BLaER1 (cell line): ENCODE measurements around the gene DGAT2.

ENCODE experiments used
- H3K27ac ChIP-seq: shearing (Covaris generic); formaldehyde crosslinking; 2 replicates; pipeline ENCODE4 v1.8.1; 2022
- H3K27me3 ChIP-seq: shearing (Covaris generic); formaldehyde crosslinking; 2 replicates; pipeline ENCODE4 v1.8.1; 2022
- H3K36me3 ChIP-seq: shearing (Covaris generic); formaldehyde crosslinking; 2 replicates; pipeline ENCODE4 v1.8.1; 2022
- H3K4me1 ChIP-seq: shearing (Covaris generic); formaldehyde crosslinking; 2 replicates; pipeline ENCODE4 v1.8.1; 2022
- H3K4me2 ChIP-seq: shearing (Covaris generic); formaldehyde crosslinking; 2 replicates; pipeline ENCODE4 v1.8.1; 2022
- H3K4me3 ChIP-seq: shearing (Covaris generic); formaldehyde crosslinking; 2 replicates; pipeline ENCODE4 v1.8.1; 2022
- H3K9ac ChIP-seq: shearing (Covaris generic); formaldehyde crosslinking; 2 replicates; pipeline ENCODE4 v1.8.1; 2022
- H3K9me3 ChIP-seq: shearing (Covaris generic); formaldehyde crosslinking; 2 replicates; pipeline ENCODE4 v1.8.1; 2022
- H4K20me1 ChIP-seq: shearing (Covaris generic); formaldehyde crosslinking; 2 replicates; pipeline ENCODE4 v1.8.1; 2022
- Cebpa-rat ChIP-seq: shearing (Covaris generic); IDR thresholded peaks from 2 replicates; pipeline ENCODE4 v1.8.1; 2022

The DGAT2 gene

DNA sequence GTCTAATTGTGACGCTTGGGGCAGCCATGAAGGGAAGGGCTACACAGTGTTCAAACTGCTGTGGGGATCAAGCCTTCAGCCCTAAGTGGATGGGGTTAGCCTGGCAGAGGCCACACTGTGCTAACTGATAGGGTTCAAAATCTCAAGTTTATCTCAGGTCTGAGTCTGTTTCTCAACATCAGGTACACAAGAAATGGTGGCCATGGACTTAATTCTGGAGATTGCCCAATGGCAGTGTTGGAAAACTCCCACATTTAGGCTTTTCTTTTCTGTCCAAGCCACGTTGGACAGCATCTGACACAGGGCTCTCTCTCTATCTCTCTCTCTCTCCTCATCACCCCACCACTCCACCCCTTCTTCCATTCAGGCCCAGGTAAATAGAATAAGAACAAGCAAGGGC is 10.9 kb upstream of the DGAT2 start:
- H4K20me1 ChIP-seq = no peaks in the 10 kb centered on the region
- no peaks in the 10 kb centered on the region for H3K9me3 ChIP-seq
- no peaks in the 10 kb centered on the region for H3K36me3 ChIP-seq
- no peak for TF ChIP-seq Cebpa-rat
- no peak overlapping the region for H3K9ac ChIP-seq
- no peaks in the 10 kb centered on the region for H3K27me3 ChIP-seq
- H3K4me2 ChIP-seq = no peak overlapping the region
- no peak overlapping the region for H3K27ac ChIP-seq
- no peaks in the 10 kb centered on the region for H3K4me1 ChIP-seq
- no peak overlapping the region for H3K4me3 ChIP-seq

DNA sequence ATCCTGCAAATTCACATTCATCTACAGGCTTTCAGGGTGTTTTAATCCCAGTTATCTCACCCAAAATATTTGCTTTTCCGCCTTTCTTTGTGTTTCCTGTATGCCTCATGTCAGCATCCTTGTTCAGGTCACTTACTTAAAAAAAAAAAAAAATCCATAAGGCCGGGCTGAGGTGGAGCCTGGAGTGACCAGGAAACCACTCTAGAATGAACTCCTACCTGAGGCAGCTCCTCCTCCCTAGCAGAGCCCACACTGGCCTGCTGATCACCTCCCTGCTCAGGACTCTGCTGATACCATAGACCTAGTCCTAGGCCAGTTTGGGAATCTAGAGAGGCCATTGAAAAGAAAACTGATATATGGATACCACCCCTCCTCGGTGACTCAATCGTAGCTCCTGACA is 8.7 kb upstream of the DGAT2 start:
- H3K27ac ChIP-seq = no peak overlapping the region

DNA sequence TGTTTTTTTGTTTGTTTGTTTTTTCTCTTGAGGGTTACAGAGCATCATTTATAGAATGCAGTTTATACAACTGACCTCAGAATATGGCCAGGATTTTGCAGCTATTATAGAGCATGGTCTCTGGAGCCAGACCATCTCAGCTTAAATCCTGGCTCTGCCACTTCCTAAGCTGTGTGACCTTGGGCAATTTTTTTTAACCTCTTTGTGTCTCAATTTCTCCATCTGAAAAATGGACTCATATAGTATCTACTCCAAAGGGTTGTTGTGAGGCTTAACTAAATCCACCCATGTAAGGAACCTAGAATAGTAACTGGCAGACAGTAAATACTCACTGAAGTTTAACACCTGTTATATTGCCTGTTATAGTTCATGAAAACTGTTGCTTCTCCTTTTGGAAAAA is 8.3 kb upstream of the DGAT2 start:
- H3K27ac ChIP-seq = no peak overlapping the region
- TF ChIP-seq Cebpa-rat = no peak
- H3K4me3 ChIP-seq = no peak overlapping the region
- no peaks in the 10 kb centered on the region for H3K4me1 ChIP-seq
- no peaks in the 10 kb centered on the region for H3K9me3 ChIP-seq
- H3K36me3 ChIP-seq = no peaks in the 10 kb centered on the region
- H4K20me1 ChIP-seq = no peaks in the 10 kb centered on the region
- no peaks in the 10 kb centered on the region for H3K27me3 ChIP-seq
- H3K9ac ChIP-seq = no peak overlapping the region
- no peak overlapping the region for H3K4me2 ChIP-seq

More for the DNA sequence above, 8.7 kb upstream of the DGAT2 start:
- Histone ChIP-seq H3K36me3 (no peaks in the 10 kb centered on the region), H4K20me1 (no peaks in the 10 kb centered on the region), H3K4me2 (no peak overlapping the region), H3K9me3 (no peaks in the 10 kb centered on the region), H3K9ac (no peak overlapping the region), H3K4me3 (no peak overlapping the region), H3K4me1 (no peaks in the 10 kb centered on the region), H3K27me3 (no peaks in the 10 kb centered on the region)
- no peak for TF ChIP-seq Cebpa-rat

DNA sequence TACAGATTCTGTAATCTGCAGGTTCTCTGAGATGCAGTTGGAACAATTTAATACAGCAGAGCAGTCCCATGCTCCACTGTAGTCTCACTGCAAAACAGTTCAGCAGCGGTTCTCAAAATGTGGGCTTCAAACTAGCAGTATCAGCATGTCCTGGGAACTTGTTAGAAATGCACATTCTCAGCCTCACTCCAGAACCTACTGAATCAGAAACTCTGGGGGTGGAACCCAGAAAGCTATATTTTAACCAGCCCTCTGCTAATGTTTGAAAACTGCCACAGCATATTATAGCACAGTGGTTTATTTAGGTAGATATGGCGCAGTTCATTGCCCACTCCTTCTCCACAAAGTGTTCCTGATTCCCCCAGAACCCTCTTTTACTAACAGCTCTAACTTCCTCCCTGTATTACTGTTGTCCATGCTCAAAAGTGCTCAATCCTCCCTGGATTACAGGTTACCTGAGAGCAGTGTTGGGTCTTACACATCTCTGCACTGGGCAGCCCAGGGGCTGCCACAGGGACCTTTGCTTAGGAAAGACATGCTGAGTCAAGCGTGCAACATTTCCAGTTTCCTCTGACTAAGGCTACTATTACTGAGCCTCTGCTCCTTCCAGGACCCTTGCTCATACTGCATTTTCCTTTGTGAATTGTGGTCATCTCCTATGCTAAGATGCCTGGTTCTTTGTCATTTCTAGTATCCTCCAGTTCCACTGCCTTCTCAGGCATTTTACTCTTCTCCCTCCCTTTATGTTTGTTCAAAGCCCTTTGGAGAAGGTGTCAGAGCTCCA is 7.7 kb upstream of the DGAT2 start:
- no peak overlapping the region for H3K4me3 ChIP-seq
- no peaks in the 10 kb centered on the region for H3K27me3 ChIP-seq
- no peaks in the 10 kb centered on the region for H3K9me3 ChIP-seq
- H3K4me2 ChIP-seq = no peak overlapping the region
- H4K20me1 ChIP-seq = no peaks in the 10 kb centered on the region
- H3K27ac ChIP-seq = no peak overlapping the region
- no peak overlapping the region for H3K9ac ChIP-seq
- TF ChIP-seq Cebpa-rat = no peak
- no peaks in the 10 kb centered on the region for H3K4me1 ChIP-seq
- no peaks in the 10 kb centered on the region for H3K36me3 ChIP-seq

GRCh38 chr11:75762158-75762557 is 6.4 kb upstream of the DGAT2 start:
- Histone ChIP-seq H4K20me1 (no peaks in the 10 kb centered on the region), H3K27me3 (0 out of 2 replicates have a peak, but pooled peaks cover 2% of the 10 kb centered on the region), H3K4me2 (no peak overlapping the region), H3K36me3 (no peaks in the 10 kb centered on the region), H3K4me1 (no peaks in the 10 kb centered on the region), H3K9me3 (no peaks in the 10 kb centered on the region), H3K4me3 (no peak overlapping the region), H3K9ac (no peak overlapping the region), H3K27ac (no peak overlapping the region)
- no peak for TF ChIP-seq Cebpa-rat

DNA sequence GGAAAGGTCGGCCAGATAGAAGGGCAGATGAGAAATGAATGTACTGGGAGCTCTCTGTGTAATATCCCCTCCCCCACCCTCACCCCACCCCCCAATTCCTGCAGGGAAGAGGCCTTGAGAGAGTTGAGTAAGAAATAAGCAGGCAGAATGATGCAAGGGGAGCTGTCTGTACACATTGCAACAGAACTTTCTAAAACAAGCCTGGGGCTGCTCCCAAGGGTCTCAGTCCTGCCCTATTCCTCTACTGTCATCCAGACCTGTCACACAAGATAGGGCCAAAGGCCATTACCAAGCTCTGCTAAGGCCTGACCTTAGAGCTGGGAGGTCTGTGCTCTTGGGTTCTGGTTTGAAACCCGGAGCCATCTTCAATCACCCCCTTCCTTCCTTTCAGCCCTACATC is 5.7 kb upstream of the DGAT2 start:
- Histone ChIP-seq H3K4me2 (no peak overlapping the region), H4K20me1 (no peaks in the 10 kb centered on the region), H3K36me3 (no peaks in the 10 kb centered on the region), H3K9ac (no peak overlapping the region), H3K4me1 (peaks cover under 1% of the 10 kb centered on the region; the same call in 1 of the 2 replicates), H3K27me3 (peaks cover 9% of the 10 kb centered on the region), H3K4me3 (no peak overlapping the region), H3K9me3 (no peaks in the 10 kb centered on the region), H3K27ac (no peak overlapping the region)
- TF ChIP-seq Cebpa-rat = no peak

DNA sequence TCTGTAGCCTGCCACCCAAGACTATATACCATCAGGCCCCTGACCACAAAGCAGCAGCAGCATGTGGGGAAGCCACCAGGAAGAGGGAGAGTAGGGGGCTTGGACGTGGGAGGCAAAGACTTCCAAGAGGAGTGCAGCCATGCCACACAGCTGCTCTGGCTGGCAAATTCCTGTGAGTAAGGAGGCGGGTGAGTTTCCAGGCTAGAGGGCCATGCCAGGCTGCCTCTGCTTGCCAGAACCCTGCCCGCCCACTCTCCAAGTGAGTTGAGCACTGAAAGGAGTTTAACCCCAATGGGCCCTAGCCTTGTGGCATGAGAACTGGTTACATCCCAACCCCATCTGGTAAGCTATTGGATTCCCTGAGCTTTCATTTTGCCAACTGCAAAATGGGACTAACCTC is 4.7 kb upstream of the DGAT2 start:
- Histone ChIP-seq H3K27ac (no peak overlapping the region), H3K9me3 (peaks cover 3% of the 10 kb centered on the region; the same call in 1 of the 2 replicates), H3K4me2 (no peak overlapping the region), H4K20me1 (no peaks in the 10 kb centered on the region), H3K4me1 (peaks cover 10% of the 10 kb centered on the region), H3K4me3 (no peak overlapping the region), H3K9ac (no peak overlapping the region), H3K36me3 (no peaks in the 10 kb centered on the region), H3K27me3 (peaks cover 19% of the 10 kb centered on the region)
- TF ChIP-seq Cebpa-rat = no peak

DNA sequence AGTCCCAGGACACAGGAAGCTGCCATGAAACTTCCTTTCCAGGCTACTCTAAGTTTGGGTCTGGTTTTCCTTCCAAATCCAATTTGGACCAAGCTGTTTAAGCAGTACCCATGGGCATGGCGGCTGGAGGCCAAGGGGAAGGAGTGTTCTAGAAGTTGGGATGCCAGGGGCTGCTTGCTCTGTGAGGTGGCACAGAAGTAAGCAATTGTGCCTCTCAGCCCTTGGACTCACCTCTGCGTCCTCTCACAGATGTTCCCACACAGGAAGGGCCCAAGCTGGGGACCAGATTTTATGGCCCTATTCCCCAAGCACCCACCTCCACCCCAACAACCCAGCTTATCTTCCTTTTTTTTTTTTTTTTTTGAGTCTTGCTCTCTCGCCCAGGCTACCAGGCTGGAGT is 3.5 kb upstream of the DGAT2 start:
- no peak for TF ChIP-seq Cebpa-rat
- Histone ChIP-seq H3K27me3 (peaks cover 31% of the 10 kb centered on the region), H3K36me3 (no peaks in the 10 kb centered on the region), H3K9me3 (peaks cover 5% of the 10 kb centered on the region; the same call in 1 of the 2 replicates), H3K4me2 (no peak overlapping the region), H4K20me1 (no peaks in the 10 kb centered on the region), H3K4me3 (no peak overlapping the region), H3K9ac (no peak overlapping the region), H3K4me1 (peaks cover 13% of the 10 kb centered on the region), H3K27ac (no peak overlapping the region)

DNA sequence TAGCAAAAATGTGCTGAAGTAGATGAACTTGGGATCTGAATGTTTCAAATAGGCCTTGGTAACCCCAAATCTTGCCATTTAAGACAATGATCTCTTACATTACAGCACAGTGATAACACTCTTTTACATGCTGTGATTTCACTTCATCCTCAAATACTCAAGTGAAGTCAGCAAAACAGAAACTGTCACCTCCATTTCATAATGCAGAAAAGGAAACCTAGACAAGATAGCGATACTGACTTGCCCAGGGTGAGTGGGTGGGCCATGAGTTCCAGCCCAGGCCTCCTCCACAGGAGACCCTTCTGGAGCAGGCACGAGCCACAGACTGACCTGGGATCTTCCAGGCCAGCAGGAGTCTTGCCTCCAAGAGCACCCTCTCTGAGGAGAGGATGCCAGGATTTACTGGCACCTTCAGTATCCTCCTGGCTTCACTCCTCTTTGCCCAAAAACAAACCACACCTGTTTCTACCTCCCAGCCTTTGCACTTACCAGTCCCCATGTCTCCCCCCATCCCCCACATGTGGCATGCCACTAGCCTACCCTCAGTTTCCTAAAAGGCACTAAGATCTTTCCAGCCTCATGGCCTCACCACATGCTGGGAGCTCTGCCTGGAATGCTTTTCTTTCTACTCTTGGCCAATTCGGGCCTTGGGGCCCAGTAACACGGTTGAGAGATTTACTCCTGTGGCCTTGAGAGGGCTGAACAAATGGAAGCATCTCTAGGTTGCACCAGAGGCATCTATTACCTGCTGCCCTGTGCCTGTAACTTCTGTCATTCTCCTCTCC is 1.9 kb upstream of the DGAT2 start:
- no peak overlapping the region for H3K27ac ChIP-seq
- H3K27me3 ChIP-seq = peaks cover 39% of the 10 kb centered on the region
- no peak overlapping the region for H3K4me2 ChIP-seq
- H4K20me1 ChIP-seq = no peaks in the 10 kb centered on the region
- no peak for TF ChIP-seq Cebpa-rat
- peaks cover 13% of the 10 kb centered on the region for H3K4me1 ChIP-seq
- no peak overlapping the region for H3K9ac ChIP-seq
- peaks cover 5% of the 10 kb centered on the region; the same call in 1 of the 2 replicates for H3K9me3 ChIP-seq
- no peak overlapping the region for H3K4me3 ChIP-seq
- H3K36me3 ChIP-seq = no peaks in the 10 kb centered on the region

DNA sequence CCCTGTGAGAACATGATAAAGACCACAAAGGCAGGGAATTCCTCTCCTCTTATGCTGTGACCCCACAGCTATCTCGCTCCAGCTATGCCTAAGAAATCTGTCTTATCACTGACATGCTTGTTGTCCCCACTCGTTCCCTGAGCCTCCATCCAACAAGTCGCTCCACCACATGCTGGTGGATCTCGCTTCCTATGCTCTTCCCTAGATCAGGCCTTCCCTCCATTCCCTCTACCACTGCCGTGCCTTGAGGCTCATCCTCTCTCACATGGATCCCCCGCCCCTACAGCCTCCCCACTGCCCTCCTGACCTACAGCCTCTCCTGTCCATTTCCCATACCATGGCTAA is 1.4 kb upstream of the DGAT2 start:
- Histone ChIP-seq H3K27ac (no peak overlapping the region), H3K27me3 (peaks cover 39% of the 10 kb centered on the region), H3K4me1 (peaks cover 13% of the 10 kb centered on the region)

More for the DNA sequence above, 1.4 kb upstream of the DGAT2 start:
- Histone ChIP-seq H3K4me2 (no peak overlapping the region), H3K36me3 (no peaks in the 10 kb centered on the region), H3K9me3 (peaks cover 5% of the 10 kb centered on the region; the same call in 1 of the 2 replicates), H3K4me3 (no peak overlapping the region), H4K20me1 (no peaks in the 10 kb centered on the region), H3K9ac (no peak overlapping the region)
- TF ChIP-seq Cebpa-rat = no peak
